ENCODE results near the gene RASA4B. TPM values are rescaled to one million over a fixed set of nuclear protein-coding genes. Genes with fewer than 3 reads are reported as not detected.
A peak's percentile ranks its signal among the peaks of the same experiment; 100 is the strongest.
"Not testable (repeated sequence)": the region's sequence is repeated elsewhere in the genome, so short reads cannot be mapped to it uniquely, and the experiment has no call there.

The RASA4B gene
- total and polyA plus RNA-seq, 2 of the 4 experiments (the other 2 are of a cell fraction) = 1.8 to 7.7 TPM

DNA sequence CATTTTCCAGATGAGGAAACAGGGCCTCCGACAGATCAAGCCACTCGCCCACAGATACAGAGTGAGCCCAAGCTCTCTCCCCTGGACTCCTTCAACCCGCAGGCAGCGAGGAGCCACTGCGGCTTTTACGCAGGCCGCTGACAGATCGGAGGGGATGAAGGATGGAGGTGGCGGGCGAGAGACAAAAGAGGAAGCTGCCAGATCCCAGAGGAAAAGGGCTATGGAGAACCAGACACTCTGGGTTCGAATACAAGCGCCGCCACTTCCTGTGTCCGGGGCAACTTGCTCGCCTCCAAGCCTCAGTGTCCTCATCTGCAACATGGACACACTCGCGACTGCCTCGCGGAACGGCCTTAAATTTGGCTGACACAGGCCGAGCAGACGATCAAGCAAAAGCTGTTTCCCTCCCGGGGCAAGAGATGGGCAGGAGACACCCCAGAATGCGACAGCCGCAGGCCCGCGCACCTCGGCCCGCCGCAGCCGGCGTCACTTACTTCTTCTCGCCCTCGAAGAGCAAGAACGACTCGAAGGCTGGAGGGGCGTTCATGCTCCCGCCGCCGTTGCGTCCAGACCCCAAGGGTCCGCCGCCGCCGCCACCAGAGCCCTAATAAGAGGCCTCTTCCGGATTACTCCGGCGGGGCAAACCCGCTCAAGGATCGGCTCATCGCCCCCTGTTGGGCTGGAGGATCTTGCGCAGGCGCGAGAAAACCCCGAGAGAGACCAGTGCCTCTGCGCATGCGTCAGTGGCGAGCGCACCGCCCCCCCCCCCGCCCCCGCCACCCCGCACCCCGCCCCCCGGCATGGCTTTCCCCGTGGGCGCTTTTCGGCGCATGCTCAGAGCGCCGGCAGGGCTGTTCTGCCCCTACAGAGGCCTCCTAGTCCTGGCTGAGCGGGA lies 39.0 kb downstream of the RASA4B start, which contains the start of gene POLR2J:
Gene POLR2J (minus strand): TSS at position 609 of the 895 bp plus-strand sequence. CDS start 62 bp downstream, at position 547.
- H2BK20ac ChIP-seq (ENCODE audit: low read depth, low read length); H3K27me3 ChIP-seq (ENCODE audit: control insufficient read depth, insufficient read depth, low read length); H2AK9ac ChIP-seq (replicated peaks; ENCODE audit: low read depth, low read length, poor library complexity); H4K20me1 ChIP-seq (ENCODE audit: insufficient read depth, low read length); H3K14ac ChIP-seq (replicated peaks; ENCODE audit: low read depth, low read length); in situ Hi-C loops (cut with MboI; ENCODE audit: low sequenced_read_pairs); H3K9me3 ChIP-seq (ENCODE audit: control insufficient read depth, insufficient read depth, low read length); H3K18ac ChIP-seq (ENCODE audit: low read depth, low read length); H2BK15ac ChIP-seq (ENCODE audit: low read depth, low read length); H3K56ac ChIP-seq (ENCODE audit: extremely low read depth, insufficient read depth, low read length); H3K23ac ChIP-seq (ENCODE audit: low read depth, low read length); CTCF ChIA-PET; dilution Hi-C loops (cut with HindIII; ENCODE audit: low sequenced_read_pairs, unreplicated experiment); H3K36me3 ChIP-seq (ENCODE audit: control insufficient read depth, insufficient read depth, low read length); H3K9me1 ChIP-seq (ENCODE audit: insufficient read depth, low read length); H3K4ac ChIP-seq (ENCODE audit: low read depth, low read length); H4K91ac ChIP-seq (ENCODE audit: insufficient read depth, low read depth, low read length); H4K8ac ChIP-seq (ENCODE audit: low read depth in 2 of 2, low read length in 2 of 2); POLR2A ChIA-PET (ENCODE audit: unreplicated experiment); H2AFZ ChIP-seq (replicated peaks; ENCODE audit: low read length, poor library complexity); H2BK120ac ChIP-seq (ENCODE audit: low read depth, low read length); H2AK5ac ChIP-seq (ENCODE audit: low read depth, low read length); H3K9ac ChIP-seq (ENCODE audit: low read depth, low read length); BruUV-seq (replicated peaks); H4K5ac ChIP-seq (ENCODE audit: low read depth, low read length); H2BK5ac ChIP-seq (ENCODE audit: low read depth, low read length, poor library complexity, severe bottlenecking); intact Hi-C loops (cut with micrococcal nuclease); H3K4me1 ChIP-seq (ENCODE audit: control insufficient read depth, insufficient read depth, low read length); H3K79me1 ChIP-seq (ENCODE audit: low read depth in 1 of 2, low read length in 2 of 2): not testable (repeated sequence)
- TF ChIP-seq, protein P1, sequence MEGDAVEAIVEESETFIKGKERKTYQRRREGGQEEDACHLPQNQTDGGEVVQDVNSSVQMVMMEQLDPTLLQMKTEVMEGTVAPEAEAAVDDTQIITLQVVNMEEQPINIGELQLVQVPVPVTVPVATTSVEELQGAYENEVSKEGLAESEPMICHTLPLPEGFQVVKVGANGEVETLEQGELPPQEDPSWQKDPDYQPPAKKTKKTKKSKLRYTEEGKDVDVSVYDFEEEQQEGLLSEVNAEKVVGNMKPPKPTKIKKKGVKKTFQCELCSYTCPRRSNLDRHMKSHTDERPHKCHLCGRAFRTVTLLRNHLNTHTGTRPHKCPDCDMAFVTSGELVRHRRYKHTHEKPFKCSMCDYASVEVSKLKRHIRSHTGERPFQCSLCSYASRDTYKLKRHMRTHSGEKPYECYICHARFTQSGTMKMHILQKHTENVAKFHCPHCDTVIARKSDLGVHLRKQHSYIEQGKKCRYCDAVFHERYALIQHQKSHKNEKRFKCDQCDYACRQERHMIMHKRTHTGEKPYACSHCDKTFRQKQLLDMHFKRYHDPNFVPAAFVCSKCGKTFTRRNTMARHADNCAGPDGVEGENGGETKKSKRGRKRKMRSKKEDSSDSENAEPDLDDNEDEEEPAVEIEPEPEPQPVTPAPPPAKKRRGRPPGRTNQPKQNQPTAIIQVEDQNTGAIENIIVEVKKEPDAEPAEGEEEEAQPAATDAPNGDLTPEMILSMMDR (conservative IDR thresholded peaks at IDR 0.05; ENCODE audit: low read depth, low read length) = peak; percentile 40
- TF ChIP-seq POLR2A (IDR thresholded peaks at IDR 0.05; ENCODE audit: low read depth, low read length) = peak; percentile 45; the same call in 1 of the 2 replicates
- H3K4me2 ChIP-seq (ENCODE audit: low read depth, low read length) = 0 out of 2 replicates have a peak within 1 kb of the TSS, but pooled peaks have one; percentile 33
- H3K27ac ChIP-seq (ENCODE audit: insufficient read depth, low read length) = peak within 1 kb of the TSS; percentile 29; the same call in 1 of the 2 replicates
- DNase-seq (peak; percentile 76), ATAC-seq (ENCODE audit: low read depth) (peak; percentile 95)
- H3K4me3 ChIP-seq (ENCODE audit: insufficient read depth, low read depth, low read length) = peak within 1 kb of the TSS; percentile 38
- WGBS, 2 experiments (ENCODE audit: extremely low coverage in 2 of 2, insufficient read length in 1 of 2) = 0% methylated on average over 13 of the region's 72 CpGs; no CpG with 5 or more reads in 1 of the 2 experiments

DNA sequence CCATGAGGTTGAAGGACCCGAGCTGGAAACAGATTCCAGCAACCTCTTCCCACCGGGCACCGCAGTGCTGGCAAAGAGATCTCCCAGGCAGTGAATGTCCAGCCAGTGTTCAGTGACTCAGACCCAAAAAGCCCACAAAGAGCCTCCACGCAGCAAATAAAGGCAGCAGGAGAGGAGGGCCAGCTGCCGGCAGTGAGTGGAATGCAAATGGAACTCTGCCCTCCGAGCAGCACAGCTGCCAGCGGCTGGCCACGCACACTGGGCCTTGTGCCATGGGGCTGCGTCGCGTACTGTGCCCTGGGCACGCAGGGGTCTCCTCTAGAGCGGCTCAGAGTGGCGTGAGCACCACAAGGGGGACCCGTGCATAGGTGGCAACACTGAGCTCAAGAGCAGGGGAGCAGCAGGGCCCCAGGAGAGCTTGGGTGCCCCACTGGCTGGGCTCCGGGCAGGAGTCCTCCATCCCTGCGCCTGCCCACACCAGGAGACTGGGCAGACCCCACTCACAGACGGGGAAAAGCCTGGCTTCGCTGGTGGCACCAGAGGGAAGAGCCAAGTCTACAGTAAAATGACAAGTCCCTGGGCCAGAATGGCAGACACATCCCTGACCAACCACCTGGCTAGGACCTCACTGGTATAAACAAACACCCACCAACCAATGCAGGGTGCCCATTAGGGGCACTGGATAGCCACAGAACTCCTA lies 42.7 kb downstream of the RASA4B start:
- in situ Hi-C loops (cut with MboI; ENCODE audit: low sequenced_read_pairs); H3K9me3 ChIP-seq (ENCODE audit: control insufficient read depth, insufficient read depth, low read length); H3K4me2 ChIP-seq (ENCODE audit: low read depth, low read length); H3K27me3 ChIP-seq (ENCODE audit: control insufficient read depth, insufficient read depth, low read length); H4K8ac ChIP-seq (ENCODE audit: low read depth in 2 of 2, low read length in 2 of 2); POLR2A ChIA-PET (ENCODE audit: unreplicated experiment); H4K5ac ChIP-seq (ENCODE audit: low read depth, low read length); H2BK20ac ChIP-seq (ENCODE audit: low read depth, low read length); H4K91ac ChIP-seq (ENCODE audit: insufficient read depth, low read depth, low read length); H3K14ac ChIP-seq (replicated peaks; ENCODE audit: low read depth, low read length); H2BK5ac ChIP-seq (ENCODE audit: low read depth, low read length, poor library complexity, severe bottlenecking); H2BK120ac ChIP-seq (ENCODE audit: low read depth, low read length); H3K4ac ChIP-seq (ENCODE audit: low read depth, low read length); CTCF ChIA-PET; dilution Hi-C loops (cut with HindIII; ENCODE audit: low sequenced_read_pairs, unreplicated experiment); H4K20me1 ChIP-seq (ENCODE audit: insufficient read depth, low read length); H2AK5ac ChIP-seq (ENCODE audit: low read depth, low read length); H3K4me1 ChIP-seq (ENCODE audit: control insufficient read depth, insufficient read depth, low read length); BruUV-seq (replicated peaks); H3K79me1 ChIP-seq (ENCODE audit: low read depth in 1 of 2, low read length in 2 of 2); H2BK15ac ChIP-seq (ENCODE audit: low read depth, low read length); intact Hi-C loops (cut with micrococcal nuclease); H3K9ac ChIP-seq (ENCODE audit: low read depth, low read length); H3K23ac ChIP-seq (ENCODE audit: low read depth, low read length); H2AK9ac ChIP-seq (replicated peaks; ENCODE audit: low read depth, low read length, poor library complexity); H3K9me1 ChIP-seq (ENCODE audit: insufficient read depth, low read length); H3K56ac ChIP-seq (ENCODE audit: extremely low read depth, insufficient read depth, low read length); H3K4me3 ChIP-seq (ENCODE audit: insufficient read depth, low read depth, low read length); H2AFZ ChIP-seq (replicated peaks; ENCODE audit: low read length, poor library complexity); H3K18ac ChIP-seq (ENCODE audit: low read depth, low read length): not testable (repeated sequence)
- peak; percentile 44 for DNase-seq
- WGBS, 2 experiments (ENCODE audit: extremely low coverage in 2 of 2, insufficient read length in 1 of 2) = no CpG with 5 or more reads among the region's 19 CpGs
- peak; percentile 12 for ATAC-seq (ENCODE audit: low read depth)
- Histone ChIP-seq H3K27ac (ENCODE audit: insufficient read depth, low read length) (peak overlapping the region; percentile 29; the same call in 1 of the 2 replicates), H3K36me3 (ENCODE audit: control insufficient read depth, insufficient read depth, low read length) (peaks cover 26% of the 10 kb centered on the region)
